Measurements from ENCODE around the gene NOS1AP. TPM values are rescaled to one million over a fixed set of nuclear protein-coding genes. Genes with fewer than 3 reads are reported as not detected.

Gene NOS1AP
- total RNA-seq, 1 donor, result 0.18 TPM

DNA sequence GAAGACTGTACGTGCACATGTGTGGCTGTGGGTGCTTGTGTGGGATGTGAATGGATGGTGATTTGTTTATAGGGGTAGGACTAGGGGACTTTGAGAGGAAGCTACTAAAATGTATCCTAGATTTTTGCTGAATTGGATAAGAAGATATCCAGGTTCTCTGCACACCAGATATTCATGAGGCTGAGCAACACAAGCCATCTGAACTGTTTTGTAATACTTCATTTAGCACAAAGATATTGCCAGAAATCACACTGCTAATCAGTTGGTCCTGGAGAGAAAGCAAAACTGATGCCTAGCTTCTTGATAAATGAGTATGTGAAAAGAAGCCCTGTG lies 135.3 kb downstream of the NOS1AP start:
- H3K4me3 ChIP-seq (ENCODE audit: low read depth, low read length), result no peak overlapping the region
- no peak for TF ChIP-seq CTCF (IDR thresholded peaks at IDR 0.05; ENCODE audit: insufficient read depth, low read length)
- no peak for DNase-seq (ENCODE audit: low read depth)

DNA sequence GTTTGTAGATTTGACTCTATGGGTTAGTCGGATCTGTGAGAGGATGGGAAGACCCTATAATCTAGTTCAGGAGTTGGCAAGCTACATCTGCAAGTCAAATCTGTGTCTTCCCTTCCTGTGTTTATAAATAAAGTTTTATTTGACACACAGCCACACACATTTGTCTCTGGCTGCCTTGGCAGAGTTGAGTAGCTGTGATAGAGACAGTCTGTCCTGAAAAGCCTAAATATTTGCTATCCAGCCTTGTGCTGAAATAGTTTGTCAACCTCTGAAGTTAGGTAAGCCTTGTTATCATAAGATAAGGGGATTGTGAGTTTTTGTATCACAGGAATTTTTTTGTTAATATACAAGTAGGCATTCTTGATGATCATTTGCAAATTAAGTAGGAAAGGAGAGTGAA lies 136.8 kb downstream of the NOS1AP start:
- TF ChIP-seq CTCF (IDR thresholded peaks at IDR 0.05; ENCODE audit: insufficient read depth, low read length), result no peak
- H3K4me3 ChIP-seq (ENCODE audit: low read depth, low read length), result no peak overlapping the region
- no peak for DNase-seq (ENCODE audit: low read depth)

DNA sequence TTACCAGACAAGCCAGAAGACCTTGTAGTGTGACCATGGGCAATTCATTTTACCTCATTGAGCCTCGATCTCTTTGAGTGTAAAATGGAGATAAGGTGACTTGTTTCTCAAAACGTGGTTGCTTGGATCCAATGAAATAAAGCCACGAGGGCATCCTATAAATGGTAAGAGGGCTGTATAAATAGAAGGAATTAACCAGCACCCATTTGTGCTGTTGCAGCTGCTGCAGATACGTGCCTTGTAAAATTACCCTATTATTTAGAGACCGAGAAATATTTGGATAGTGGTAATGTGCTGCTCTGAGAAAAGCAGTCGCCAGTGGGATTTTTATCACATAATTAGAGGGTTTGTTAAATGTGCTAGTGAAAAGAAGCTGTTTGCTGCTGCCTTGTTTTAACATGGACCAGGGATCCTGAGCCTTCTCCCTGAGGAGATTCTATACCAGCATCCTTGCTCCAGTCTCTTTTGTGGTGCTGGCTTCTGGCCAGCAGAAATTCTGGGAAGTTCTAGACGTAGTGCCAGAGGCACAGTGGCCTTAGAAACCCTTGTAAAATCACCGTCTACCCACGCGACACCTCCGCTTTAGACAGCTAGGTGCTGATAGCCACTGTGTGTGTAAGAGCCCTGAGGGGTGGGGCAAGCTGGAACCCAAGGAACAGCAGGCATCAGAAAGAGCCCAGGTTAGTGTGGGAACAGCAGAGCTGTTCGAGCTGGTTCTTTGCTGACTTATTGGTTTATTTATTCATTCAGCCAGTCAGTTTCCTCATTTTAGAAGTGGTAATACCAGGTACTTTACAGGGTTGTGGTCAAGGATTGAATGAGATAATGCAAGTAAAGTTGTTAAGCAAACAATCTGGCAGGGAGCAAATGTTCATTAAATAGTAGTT lies 137.5 kb downstream of the NOS1AP start:
- no peak overlapping the region for H3K4me3 ChIP-seq (ENCODE audit: low read depth, low read length)
- TF ChIP-seq CTCF (IDR thresholded peaks at IDR 0.05; ENCODE audit: insufficient read depth, low read length), result no peak
- no peak for DNase-seq (ENCODE audit: low read depth)

GRCh38 chr1:162207862-162208261 lies 138.4 kb downstream of the NOS1AP start:
- DNase-seq (ENCODE audit: low read depth), result no peak
- no peak for TF ChIP-seq CTCF (IDR thresholded peaks at IDR 0.05; ENCODE audit: insufficient read depth, low read length)
- no peak overlapping the region for H3K4me3 ChIP-seq (ENCODE audit: low read depth, low read length)

DNA sequence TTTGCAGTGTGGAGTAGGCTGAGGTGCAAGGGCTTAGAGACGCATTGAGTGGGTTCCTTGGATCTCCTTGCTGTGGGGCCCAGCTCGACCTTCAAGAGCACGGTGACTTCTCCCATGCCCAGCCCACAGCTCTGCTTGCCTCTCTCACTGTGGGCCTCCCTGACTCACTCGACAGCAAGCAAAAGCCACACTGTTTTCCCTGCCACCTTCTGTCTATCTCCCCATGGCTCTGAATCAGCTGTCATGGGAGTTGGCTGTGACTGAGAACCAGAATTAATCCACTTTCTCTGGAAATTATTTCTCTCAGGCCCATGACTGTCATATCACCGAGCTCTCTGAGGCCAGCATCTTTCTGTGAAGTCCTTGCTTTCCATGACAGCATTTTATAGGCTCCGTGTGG lies 140.7 kb downstream of the NOS1AP start:
- TF ChIP-seq CTCF (IDR thresholded peaks at IDR 0.05; ENCODE audit: insufficient read depth, low read length), result no peak
- DNase-seq (ENCODE audit: low read depth), result no peak
- no peak overlapping the region for H3K4me3 ChIP-seq (ENCODE audit: low read depth, low read length)

DNA sequence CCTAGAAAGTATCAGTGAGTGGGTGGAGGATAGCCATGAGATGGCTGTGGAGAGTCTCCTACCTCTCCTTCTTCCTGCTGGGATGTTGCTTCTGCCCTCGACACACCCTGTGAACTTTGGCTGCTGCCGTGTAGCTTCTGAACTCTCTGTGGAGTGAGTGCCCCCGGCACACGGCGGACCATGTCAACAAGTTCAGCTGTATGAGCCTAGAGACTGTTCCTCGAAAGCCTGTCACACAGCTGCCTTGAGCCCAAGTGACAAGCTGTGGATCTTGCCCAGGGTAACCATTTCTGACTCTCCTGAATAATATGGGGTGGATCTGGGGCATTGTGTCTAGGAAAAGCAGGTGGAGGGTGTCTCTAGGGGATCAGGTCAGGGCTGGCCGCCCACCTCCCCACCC lies 143.2 kb downstream of the NOS1AP start:
- no peak overlapping the region for H3K4me3 ChIP-seq (ENCODE audit: low read depth, low read length)
- no peak for DNase-seq (ENCODE audit: low read depth)
- no peak for TF ChIP-seq CTCF (IDR thresholded peaks at IDR 0.05; ENCODE audit: insufficient read depth, low read length)

All from fibroblast of the aortic adventitia (primary cell).